ENCODE measurements around the gene ALLC.

DNA sequence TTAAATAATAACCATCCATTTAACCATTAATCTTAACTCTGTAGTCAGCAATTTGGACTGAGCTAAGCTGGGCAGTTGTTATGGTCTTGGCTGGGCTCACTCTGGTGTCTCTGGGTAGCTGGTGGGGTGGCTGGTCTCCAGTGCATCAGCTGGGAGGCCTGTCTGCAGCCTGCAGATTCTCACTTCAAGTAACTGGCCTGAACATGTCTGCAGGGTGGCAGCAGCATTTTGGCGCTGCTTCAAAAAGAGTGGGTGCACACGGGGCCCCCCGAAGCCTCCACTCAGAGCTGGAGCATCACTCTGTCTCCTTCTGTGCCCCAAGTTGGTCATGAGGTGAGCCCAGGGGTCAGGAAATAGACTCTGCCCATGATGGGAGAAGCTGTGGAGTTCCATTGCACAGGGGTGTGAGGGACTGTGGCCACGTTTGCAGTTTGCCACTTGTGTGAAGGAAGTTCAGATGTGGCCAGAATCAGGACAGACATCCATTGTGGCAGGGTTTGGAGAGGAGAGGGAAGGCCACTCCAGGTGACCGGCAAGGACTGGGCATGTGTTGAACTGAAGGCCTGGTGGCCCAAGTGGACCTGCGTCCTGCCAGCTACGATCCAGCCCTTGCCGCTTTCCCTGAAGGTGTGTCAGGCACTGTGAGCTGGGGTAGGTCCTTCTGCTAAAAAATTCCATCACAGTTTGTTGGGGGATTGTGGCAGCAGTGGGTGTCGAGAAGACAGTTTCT, 4.9 kb upstream of the ALLC start:
- TF ChIP-seq CTCF (IDR thresholded peaks at IDR 0.05; ENCODE audit: low read depth, low read length, poor library complexity, severe bottlenecking) (no peak), EZH2phosphoT487 (IDR thresholded peaks at IDR 0.05; ENCODE audit: borderline replicate concordance, low read length) (no peak)
